Esophagus mucosa (tissue), 1 donor: ENCODE measurements around the gene LELP1. TPM values are rescaled to one million over a fixed set of nuclear protein-coding genes. Genes with fewer than 3 reads are reported as not detected.

Experiments
- ATAC-seq: fragments of 200-7000 bp; cut with Tn5 transposase; one replicate; pipeline ENCODE4 v1.9.1; 2020
- total RNA-seq: library from RNA; stranded (reverse); gene quantifications from one replicate; pipeline ENCODE4 v1.2.4, GENCODE V29; 2023
- donor health status: DM: yes; HTN: yes; CAD: no.

Gene LELP1
- total RNA-seq, 1 donor from 2014 or later: not detected

DNA sequence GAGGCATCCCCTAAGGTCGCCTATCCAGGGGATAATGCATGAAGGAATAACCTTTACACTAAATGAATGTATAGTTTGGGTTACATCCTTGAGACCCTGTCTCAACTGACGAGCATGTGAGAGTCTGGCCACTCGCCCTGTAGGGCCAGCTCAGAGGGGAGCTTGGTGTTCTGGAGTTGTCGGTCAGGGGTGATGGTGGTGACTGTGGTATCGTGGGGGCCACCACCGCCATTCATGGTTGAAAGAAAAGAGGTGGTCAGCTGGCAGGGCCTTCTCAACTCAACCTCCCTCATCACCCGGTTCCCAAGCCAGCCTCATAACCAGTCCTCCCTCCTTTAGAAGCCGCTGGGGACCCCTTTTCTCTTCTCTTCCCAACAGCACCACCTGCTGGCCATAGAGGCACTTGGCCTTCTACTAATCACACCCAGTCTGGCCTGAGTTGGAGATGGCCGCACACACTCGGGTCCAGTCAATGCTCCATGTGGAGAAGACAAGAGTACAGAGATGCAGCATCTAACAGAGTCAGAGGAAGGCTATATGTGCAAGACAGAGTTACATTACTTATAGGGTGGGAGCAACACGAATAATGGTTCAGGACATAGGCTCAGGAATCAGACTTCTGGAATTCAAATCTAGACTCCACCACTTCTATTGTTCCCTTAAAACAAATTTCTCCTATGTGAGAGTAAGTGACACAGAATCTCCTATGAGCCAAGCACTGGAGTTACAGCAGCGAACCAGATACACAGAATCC lies 26.0 kb downstream of the LELP1 start:
- peak; percentile 22 for ATAC-seq

DNA sequence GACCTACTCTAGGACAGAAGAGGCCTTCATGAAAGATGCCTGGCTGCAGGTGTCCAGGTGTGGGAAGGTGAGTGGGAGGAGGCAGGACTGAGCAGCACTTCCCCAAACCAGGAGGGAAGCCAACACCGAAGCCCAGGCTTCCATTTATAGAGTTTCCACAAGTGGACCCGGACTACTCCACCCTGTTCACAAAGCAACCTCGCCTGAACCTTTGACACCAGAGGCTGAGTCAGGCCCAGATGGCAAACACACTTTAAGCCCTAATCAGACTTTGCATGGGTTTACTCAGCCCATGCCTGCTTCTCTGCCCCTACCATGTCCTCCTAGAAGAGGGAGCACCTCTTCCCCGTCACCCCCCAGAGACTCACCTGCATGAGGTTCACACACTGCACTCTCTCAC lies 28.1 kb downstream of the LELP1 start:
- peak; percentile 70 for ATAC-seq

DNA sequence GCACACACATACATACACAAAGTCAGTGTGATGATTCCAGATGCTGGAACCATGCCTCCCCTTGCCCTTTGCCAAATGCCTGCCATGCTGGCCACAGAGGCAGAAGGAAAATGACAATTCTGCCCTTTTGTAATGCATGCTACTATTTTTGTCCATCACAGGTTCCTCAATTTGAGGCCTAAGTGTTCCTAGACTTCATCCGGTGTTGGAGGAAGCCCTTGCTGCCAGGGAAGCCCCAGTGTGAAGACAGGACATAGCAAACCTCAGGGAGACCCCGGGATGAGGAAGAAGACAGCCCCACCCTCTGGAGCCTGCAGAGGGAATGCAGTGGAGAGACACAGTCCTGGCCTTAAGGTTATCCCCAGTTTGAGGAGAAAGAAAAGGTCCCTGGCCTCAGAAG lies 28.6 kb downstream of the LELP1 start:
- no peak for ATAC-seq

DNA sequence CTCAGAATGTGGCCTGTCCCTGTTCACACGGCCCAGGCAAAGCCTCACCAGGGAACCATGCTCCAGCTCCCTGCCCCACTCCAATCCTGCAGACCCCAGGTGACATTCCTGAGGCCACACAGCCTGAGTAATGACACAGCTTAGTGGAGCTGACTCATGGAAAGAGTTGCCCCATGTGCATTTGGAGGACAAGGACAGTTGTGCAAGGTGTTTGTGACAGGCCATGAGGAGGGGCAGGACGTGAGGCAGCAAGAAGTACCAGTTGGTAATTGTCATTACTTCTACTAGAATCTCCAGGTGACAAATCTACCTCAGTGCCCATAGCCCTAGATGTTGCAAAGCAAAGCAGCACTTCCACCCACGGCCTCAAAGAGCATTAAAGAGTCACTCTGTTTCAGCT lies 29.3 kb downstream of the LELP1 start:
- ATAC-seq: peak; percentile 83

DNA sequence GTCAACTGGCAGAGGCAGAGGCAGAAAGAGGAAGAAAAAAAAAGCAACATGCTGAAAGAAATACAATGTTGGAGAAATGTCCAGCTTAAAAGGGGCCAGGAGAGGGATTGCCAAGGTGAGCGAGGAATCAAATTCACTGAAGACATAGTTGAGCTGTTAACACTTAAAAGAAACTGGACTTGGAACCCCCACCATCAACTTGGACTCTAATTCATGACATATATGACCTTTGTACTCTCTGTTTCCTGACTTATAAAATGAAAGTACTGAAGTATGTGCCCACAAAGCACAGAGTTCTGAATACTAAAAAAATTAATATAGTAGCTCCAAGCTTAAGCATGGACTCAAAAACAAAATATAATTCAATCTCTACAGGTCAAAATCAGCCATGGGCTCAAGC lies 30.2 kb downstream of the LELP1 start:
- no peak for ATAC-seq

DNA sequence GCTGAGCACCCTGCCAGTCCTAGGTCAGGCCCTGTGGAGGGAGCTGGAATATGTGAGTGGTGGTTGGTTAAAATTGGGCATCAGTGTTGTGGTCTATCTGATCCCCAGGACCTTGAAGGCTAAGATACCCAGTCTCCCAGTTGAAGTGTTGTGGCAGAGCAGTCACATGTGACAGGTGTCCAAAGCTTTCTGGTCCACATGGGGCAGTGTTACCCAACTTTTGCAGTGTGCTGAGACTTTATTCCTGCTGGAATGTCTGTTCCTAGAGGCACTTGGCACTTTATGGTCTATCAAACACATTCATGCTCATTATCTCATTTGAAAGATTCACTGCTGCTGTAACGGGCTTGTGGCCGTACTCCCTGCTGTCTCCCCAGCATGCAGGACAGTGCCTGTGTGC lies 35.3 kb downstream of the LELP1 start:
- ATAC-seq: peak; percentile 69

DNA sequence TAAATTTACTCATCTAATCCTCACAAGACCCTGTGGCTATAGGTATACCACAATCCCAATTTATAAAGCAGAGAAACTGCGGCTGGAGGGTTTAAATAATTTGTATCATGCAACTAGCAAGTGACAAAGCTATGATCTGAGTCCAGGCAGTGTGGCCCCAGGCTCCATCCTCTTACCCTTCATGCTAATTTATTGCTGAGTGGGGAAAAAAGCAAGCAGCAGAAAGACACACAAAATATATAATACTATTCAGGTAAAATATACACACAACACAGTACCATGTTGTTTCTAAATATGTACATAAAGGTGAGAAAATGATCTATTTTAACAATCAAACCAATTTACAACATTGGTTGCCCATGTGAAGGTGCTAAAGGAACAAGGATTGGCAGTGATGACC lies 38.9 kb downstream of the LELP1 start:
- ATAC-seq: no peak

DNA sequence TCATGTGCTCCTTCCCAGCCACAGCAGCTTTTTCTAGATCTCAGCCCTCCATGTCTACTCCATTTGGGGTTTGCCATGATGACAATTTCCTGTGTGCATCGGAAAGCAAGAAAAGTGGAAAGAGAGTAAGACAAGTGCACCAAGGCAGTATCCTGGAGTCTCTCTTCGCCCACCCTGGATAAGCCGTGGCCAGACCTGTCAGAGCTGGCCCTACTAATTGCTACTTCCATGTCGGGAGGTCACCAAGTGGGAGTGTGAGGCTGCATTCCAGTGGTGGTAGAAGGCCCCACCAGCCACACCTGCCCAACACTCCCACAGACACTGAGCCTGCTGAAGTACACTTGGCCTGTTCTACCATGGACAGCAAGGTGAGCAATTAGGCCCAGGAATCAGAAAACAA lies 42.2 kb downstream of the LELP1 start:
- no peak for ATAC-seq

DNA sequence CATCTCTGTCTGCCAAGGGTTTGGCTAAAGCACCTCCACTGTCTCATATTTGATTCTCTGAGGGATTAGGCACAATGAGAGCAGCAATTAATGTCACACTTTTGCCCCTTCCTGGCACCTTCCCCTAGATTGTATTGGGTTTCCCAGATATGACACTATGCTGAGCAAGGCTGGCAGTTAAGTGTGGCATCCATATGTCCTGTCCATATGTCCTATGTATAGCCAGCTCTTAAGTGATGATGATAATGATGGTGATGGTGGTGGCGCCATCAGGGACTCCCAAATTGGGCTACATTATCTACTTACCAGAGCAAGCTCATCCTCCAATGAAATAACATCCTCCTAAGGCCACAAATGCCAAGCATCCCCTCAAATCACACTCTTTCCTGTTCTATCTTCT lies 42.8 kb downstream of the LELP1 start:
- ATAC-seq: no peak

DNA sequence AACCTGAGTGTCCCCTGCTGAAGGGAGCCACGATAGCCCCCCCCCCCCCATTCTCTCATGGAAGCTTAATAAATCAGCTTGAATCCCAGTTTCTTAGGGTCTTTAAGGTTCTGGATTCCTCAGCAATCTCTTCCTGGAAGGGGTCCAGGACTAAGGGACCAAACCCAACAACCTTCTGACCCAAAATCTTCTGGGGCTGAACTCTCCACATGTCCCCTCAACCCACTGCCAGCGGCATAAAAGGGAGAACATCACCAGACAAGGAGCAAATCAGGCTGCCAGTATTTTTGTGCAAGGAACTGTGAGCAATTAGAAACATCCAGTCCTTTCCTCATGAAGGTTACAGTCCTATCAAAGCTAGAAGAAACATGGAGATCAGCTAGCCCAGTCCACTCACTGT lies 43.6 kb downstream of the LELP1 start:
- no peak for ATAC-seq

DNA sequence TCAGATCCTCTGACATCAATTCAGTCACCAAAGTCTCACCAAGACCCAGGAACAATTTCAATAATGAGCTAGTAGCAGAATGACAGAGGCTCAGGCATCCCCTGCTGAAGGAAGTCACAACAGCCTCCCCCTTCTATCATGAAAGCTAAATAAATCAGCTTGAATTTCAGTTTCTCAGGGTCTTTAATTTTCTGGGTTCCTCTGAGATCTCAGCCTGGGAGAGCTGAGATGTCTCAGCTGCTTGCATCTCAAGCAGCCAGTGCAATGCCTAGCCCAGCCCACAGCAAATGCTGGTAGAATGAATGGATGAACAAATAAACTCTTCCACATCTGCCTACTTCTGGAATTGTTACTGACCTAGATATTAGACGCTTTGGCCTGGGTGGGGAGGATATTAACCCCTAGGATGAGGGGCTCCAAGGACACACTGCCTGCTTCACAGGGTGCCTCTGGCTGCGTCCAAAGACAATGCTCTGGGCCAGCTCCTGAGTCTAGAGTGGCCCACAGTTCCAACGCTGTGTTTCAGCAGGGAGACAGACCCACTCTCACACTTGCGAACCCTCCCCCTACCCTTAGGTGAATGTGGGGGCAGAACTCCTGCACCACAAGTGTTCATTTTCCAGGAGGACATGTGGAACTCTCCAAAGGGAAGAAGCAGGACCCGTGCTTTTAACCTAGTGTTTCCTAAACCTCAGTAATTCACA lies 45.1 kb downstream of the LELP1 start:
- ATAC-seq: no peak

DNA sequence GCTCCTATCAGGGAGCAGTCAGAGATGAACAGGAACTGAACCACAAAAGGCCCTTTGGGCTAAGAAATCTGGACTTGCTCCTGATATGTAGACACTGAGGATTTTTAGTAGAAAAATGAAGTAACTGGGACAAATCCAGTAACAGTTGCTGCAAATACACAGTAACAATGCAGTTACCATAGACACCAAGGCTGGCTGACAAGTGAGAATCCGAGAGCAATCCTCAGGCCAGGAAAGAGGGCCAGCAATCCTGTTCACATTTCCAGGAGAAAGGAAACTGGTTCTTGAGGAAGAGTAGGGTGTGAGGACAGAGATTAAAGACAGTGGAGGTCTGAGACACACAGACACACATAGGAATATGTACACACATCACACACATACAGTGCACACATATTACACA lies 46.9 kb downstream of the LELP1 start:
- no peak for ATAC-seq

DNA sequence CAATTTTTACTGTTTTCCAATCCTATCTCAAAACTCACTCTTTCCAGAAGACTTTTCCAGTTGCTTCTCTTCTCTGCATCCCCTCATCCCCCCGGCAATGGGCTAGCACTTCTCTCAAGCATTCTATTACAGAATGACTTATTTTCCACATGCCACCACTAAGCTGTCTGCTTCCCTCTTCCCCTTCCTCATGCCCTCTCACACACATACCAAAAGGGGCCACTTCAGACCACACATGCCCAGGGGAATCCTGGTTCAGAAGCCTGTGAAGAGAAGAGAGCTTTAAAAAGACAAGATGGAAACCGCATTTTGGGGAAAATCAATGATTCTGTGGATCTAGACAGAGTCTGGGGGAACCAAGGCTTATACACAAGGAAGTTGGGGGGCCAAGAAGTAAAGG lies 47.9 kb downstream of the LELP1 start:
- ATAC-seq: no peak

DNA sequence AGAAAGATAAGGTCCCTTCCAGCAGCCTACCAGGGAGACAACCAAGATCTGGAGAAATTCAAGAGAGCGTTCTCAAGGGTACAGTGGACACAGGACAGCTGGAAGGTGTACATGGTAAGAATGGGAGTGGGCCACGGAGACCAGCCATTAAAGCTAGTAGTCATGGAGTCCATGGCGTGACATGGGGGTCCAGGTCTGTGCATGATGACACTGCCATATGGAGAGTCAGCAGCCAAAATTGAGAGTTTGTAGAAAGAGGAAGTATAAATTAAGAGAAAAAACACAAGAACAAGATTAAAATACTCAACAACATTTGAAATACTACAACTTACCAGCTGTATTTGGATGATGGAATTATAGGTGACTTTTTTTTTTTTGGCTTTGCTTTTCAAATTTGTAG lies 48.3 kb downstream of the LELP1 start:
- ATAC-seq: no peak

DNA sequence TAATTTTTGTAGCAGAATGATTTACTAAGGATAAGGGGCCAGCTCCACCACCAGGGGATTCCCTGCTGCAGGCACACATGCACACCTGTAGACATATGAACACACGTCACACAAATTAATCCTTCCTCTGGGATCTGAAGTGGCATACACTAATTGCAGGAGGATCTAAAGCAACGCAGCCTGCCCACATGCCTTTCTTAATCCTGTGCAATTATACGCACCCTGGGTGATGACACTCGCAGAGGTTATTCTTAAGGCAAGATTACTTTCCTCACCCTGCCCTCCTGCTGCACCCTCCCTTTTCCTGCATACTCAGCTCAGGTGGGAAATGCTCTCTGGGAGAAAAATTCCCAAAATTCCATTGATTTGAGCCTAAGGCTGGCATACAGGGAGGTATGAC lies 48.8 kb downstream of the LELP1 start:
- peak; percentile 86 for ATAC-seq

DNA sequence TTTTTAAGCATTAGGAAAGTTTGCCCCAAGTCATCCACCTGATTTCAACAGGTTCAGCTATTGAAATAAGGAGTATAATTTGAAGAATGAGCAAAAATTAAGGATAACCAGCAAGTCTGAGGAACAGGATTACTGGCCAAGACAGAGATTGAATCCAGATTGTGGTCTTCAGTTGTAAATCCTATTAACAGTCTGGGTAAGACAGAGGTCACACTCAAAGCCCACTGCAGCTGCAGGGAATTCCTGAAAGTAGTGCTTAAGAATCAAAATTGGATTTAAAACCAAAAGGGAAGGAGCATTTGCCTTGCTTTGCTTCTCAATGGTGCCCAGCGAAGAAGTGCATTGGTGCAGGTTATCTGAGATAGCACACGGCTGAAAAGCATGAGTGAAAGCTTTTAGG lies 49.8 kb downstream of the LELP1 start:
- no peak for ATAC-seq

DNA sequence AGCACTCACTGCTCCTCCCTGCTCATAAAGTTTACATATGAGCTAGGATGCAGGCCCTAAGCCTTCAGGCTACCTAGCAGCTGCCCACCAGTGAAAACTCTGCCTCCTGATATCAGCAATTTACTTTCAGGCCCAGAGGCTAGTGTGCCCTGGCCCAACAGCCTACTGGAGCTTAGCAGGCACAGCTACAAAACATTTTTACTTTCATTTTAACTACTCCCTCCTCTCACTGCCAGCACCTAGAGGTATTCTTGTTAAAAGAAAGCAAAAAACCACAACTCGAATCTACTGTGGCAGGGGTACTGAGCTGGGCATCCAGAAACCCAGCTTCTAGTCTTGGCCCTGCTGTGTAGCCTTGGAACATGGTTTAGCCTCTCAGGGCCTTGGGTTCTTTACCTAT lies 50.5 kb downstream of the LELP1 start:
- ATAC-seq: no peak

Other genes with a start within 250 kb of the LELP1 start
- not detected for gene SPRR4, start 232.8 kb upstream of the LELP1 start, total RNA-seq
- gene SPRR1A, start 219.3 kb upstream of the LELP1 start, total RNA-seq: 1,843 TPM
- 10,043 TPM for gene SPRR3, start 201.7 kb upstream of the LELP1 start, total RNA-seq
- 2,894 TPM for gene SPRR1B, start 172.2 kb upstream of the LELP1 start, total RNA-seq
- gene SPRR2D, start 162.3 kb upstream of the LELP1 start, total RNA-seq: 1,669 TPM
- gene SPRR2A, start 145.9 kb upstream of the LELP1 start, total RNA-seq: 5,244 TPM
- 27.1 TPM for gene SPRR2B, start 131.8 kb upstream of the LELP1 start, total RNA-seq
- 1,779 TPM for gene SPRR2E, start 108.9 kb upstream of the LELP1 start, total RNA-seq
- 198 TPM for gene SPRR2F, start 89.9 kb upstream of the LELP1 start, total RNA-seq
- gene SPRR2G, start 52.5 kb upstream of the LELP1 start, total RNA-seq: 0.68 TPM
- gene PRR9, start 14.2 kb downstream of the LELP1 start, total RNA-seq: not detected
- not detected for gene LORICRIN, start 56.3 kb downstream of the LELP1 start, total RNA-seq
- gene PGLYRP3, start 109.5 kb downstream of the LELP1 start, total RNA-seq: 31.3 TPM
- 14.5 TPM for gene PGLYRP4, start 145.4 kb downstream of the LELP1 start, total RNA-seq
- 34,355 TPM for gene S100A9, start 154.4 kb downstream of the LELP1 start, total RNA-seq
- gene S100A12, start 172.2 kb downstream of the LELP1 start, total RNA-seq: 65.2 TPM
- 27,439 TPM for gene S100A8, start 187.6 kb downstream of the LELP1 start, total RNA-seq
- 24.6 TPM for gene S100A7A, start 213.1 kb downstream of the LELP1 start, total RNA-seq